DND-41 (cell line): ENCODE measurements around the gene NKAIN4.
A peak's percentile ranks its signal among the peaks of the same experiment; 100 is the strongest.

Source experiments
- ATAC-seq: fragments of 200-7000 bp; cut with Tn5 transposase; 3 replicates; pipeline ENCODE4 v1.9.1; 2021; ENCODE audit warnings: low read depth; ENCODE audit not compliant: insufficient read depth
- DNase-seq: peaks from one replicate; pipeline ENCODE4 v3.0.0-alpha.2; 2020
- H2AFZ ChIP-seq: 2 replicates; pipeline ENCODE4 v1.6.0; 2012; ENCODE audit warnings: low read depth, low read length
- H3K27ac ChIP-seq: 2 replicates; pipeline ENCODE4 v1.5.1; 2012; ENCODE audit warnings: low read length, inconsistent platforms
- H3K27me3 ChIP-seq: fragments of 200-600 bp; sonication (generic); 2 replicates; pipeline ENCODE4 v1.6.0; 2012; ENCODE audit warnings: low read length, mild to moderate bottlenecking, inconsistent platforms; ENCODE audit not compliant: insufficient read depth, poor library complexity
- H3K36me3 ChIP-seq: 2 replicates; pipeline ENCODE4 v1.5.1; 2012; ENCODE audit warnings: low read length, inconsistent platforms; ENCODE audit not compliant: insufficient read depth
- H3K4me1 ChIP-seq: 2 replicates; pipeline ENCODE4 v1.5.1; 2012; ENCODE audit warnings: mild to moderate bottlenecking, low read length; ENCODE audit not compliant: insufficient read depth
- H3K4me2 ChIP-seq: 2 replicates; pipeline ENCODE4 v1.6.0; 2012; ENCODE audit warnings: mild to moderate bottlenecking, moderate library complexity, low read length, inconsistent platforms; ENCODE audit not compliant: insufficient read depth
- H3K4me3 ChIP-seq, 2 experiments: fragments of 200-600 bp in 1 of 2; shearing (Covaris generic) in 1 of 2; 2 replicates each; pipeline ENCODE4 v1.5.1; 2012 to 2016; ENCODE audit warnings: inconsistent platforms in 2 of 2, low read length in 2 of 2, mild to moderate bottlenecking in 2 of 2, low read depth in 1 of 2, moderate library complexity in 1 of 2
- H3K79me2 ChIP-seq: 2 replicates; pipeline ENCODE4 v1.6.0; 2012; ENCODE audit warnings: low read length, inconsistent platforms; ENCODE audit not compliant: insufficient read depth
- H3K9ac ChIP-seq: 2 replicates; pipeline ENCODE4 v1.6.0; 2012; ENCODE audit warnings: low read depth, mild to moderate bottlenecking, inconsistent platforms, low read length, moderate library complexity
- H3K9me3 ChIP-seq: 2 replicates; pipeline ENCODE4 v1.5.1; 2012; ENCODE audit warnings: low read length, moderate library complexity, mild to moderate bottlenecking, inconsistent platforms; ENCODE audit not compliant: insufficient read depth, severe bottlenecking
- H4K20me1 ChIP-seq: 2 replicates; pipeline ENCODE4 v1.6.0; 2012; ENCODE audit warnings: low read length; ENCODE audit not compliant: insufficient read depth
- EZH2 ChIP-seq: IDR thresholded peaks from 3 replicates; pipeline ENCODE4 v1.6.1; 2012; ENCODE audit warnings: borderline replicate concordance, low read depth, mild to moderate bottlenecking, moderate library complexity, low read length, inconsistent platforms; ENCODE audit not compliant: severe bottlenecking
- TF ChIP-seq, protein P1 (sequence below): IDR thresholded peaks from 2 replicates; pipeline ENCODE4 v1.5.1; 2012; ENCODE audit warnings: borderline replicate concordance, low read length, moderate library complexity, mild to moderate bottlenecking; ENCODE audit not compliant: poor library complexity, severe bottlenecking; ENCODE audit errors: extremely low read depth

The NKAIN4 gene

DNA sequence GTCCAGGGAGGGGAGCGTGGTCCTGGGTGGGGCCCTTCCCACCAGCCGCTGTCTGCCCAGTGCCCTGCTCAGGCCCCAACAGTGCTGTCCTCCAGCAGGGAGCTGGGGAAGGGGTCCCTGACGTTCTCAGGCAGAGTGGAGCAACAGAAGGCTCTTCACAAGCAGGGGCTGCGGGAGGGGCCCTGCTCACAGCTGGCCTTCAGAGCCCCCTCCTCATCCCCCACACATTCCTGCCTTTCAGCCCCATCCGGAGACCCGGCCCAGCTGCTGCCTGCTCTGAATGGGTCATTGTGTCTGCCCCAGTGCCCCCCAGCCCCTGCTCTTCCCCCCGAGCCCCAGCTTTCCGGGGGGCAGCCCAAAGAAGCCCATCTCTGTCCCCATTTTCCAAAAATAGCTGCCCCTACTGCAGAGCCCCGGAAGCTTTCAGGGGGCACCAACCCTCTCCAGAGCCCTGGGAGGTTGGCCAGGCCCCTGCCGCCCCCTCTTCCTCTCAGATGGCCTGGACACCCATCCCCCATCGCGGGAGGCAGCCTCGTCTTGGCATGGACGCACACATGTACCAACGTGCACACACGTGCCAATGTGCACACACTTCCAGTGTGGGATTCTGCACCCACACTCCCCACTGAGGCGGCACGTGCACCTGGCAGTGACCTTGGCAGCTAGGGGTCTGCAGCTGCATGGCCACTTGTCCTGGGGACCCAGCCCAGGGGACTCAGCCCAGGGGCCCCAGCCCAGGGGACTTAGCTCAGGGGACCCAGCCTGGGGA, 42.5 kb upstream of the NKAIN4 start:
- Histone ChIP-seq H3K4me2 (no peak overlapping the region), H3K36me3 (no peaks in the 10 kb centered on the region), H3K9me3 (peaks cover 3% of the 10 kb centered on the region), H3K4me3 (no peak overlapping the region), H2AFZ (no peak overlapping the region), H4K20me1 (peaks cover 29% of the 10 kb centered on the region), H3K4me1 (no peaks in the 10 kb centered on the region), H3K27me3 (peaks cover 10% of the 10 kb centered on the region), H3K9ac (no peak overlapping the region), H3K27ac (no peak overlapping the region), H3K79me2 (no peaks in the 10 kb centered on the region)
- ATAC-seq, result no peak
- TF ChIP-seq, protein P1, sequence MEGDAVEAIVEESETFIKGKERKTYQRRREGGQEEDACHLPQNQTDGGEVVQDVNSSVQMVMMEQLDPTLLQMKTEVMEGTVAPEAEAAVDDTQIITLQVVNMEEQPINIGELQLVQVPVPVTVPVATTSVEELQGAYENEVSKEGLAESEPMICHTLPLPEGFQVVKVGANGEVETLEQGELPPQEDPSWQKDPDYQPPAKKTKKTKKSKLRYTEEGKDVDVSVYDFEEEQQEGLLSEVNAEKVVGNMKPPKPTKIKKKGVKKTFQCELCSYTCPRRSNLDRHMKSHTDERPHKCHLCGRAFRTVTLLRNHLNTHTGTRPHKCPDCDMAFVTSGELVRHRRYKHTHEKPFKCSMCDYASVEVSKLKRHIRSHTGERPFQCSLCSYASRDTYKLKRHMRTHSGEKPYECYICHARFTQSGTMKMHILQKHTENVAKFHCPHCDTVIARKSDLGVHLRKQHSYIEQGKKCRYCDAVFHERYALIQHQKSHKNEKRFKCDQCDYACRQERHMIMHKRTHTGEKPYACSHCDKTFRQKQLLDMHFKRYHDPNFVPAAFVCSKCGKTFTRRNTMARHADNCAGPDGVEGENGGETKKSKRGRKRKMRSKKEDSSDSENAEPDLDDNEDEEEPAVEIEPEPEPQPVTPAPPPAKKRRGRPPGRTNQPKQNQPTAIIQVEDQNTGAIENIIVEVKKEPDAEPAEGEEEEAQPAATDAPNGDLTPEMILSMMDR, result no peak
- no peak for DNase-seq

DNA sequence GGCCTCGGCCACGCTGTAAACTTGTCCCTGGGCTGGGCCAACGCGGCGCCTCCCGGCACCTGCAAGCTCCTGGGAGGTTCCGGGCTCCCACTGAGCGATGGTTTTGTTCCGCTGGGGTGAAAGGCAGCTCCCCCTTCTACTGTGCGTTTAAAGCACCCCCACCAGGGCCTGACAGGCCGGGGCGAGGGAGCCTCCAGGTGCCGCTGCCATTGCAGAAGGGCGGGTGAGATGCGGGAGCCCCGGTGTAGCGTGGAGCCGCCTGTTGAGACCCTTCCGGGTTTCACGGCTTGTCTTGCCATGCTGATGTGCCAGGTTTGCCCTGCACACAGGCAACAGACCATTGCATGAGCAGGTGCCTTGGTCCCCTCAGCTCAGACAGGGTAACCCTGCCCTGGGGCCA, 41.6 kb upstream of the NKAIN4 start:
- H3K4me3 ChIP-seq, result no peak overlapping the region
- no peak overlapping the region for H3K4me2 ChIP-seq
- DNase-seq (no peak), ATAC-seq (no peak)
- H2AFZ ChIP-seq, result no peak overlapping the region
- no peak overlapping the region for H3K9ac ChIP-seq
- no peak overlapping the region for H3K27ac ChIP-seq
- no peaks in the 10 kb centered on the region for H3K79me2 ChIP-seq
- TF ChIP-seq, protein P1, result no peak
- H3K4me1 ChIP-seq, result no peaks in the 10 kb centered on the region
- H4K20me1 ChIP-seq, result peaks cover 33% of the 10 kb centered on the region
- H3K27me3 ChIP-seq, result peaks cover 10% of the 10 kb centered on the region
- H3K36me3 ChIP-seq, result no peaks in the 10 kb centered on the region
- H3K9me3 ChIP-seq, result no peaks in the 10 kb centered on the region

DNA sequence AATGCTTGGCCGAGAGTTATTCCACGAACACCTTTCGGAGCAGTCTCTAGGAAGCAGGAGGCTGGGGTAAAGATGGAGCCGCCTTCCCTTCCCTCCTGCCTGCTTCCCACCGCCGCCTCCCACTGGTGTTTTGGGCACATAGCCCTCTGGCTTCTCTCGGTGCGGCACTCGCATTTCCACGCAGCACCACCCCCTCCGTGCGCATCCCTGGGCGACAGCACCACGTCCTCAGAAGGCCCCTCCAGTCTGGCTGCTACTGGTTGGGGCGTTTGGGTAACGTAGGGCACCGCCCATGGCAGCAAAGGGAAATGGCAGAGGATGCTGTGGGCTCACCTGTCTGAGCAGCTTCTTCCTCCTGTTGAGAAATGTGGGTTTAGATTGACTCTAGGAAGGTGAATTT, 41.2 kb upstream of the NKAIN4 start:
- H3K9me3 ChIP-seq, result no peaks in the 10 kb centered on the region
- peaks cover 10% of the 10 kb centered on the region for H3K27me3 ChIP-seq
- TF ChIP-seq, protein P1, result peak; percentile 35
- TF ChIP-seq EZH2, result no peak
- peaks cover 37% of the 10 kb centered on the region for H4K20me1 ChIP-seq
- H3K4me3 ChIP-seq, result no peak overlapping the region
- H3K4me1 ChIP-seq, result no peaks in the 10 kb centered on the region
- no peak for DNase-seq
- H2AFZ ChIP-seq, result no peak overlapping the region
- no peak overlapping the region for H3K9ac ChIP-seq
- no peak overlapping the region for H3K4me2 ChIP-seq
- H3K79me2 ChIP-seq, result no peaks in the 10 kb centered on the region
- H3K36me3 ChIP-seq, result no peaks in the 10 kb centered on the region; the same call in 1 of the 2 replicates
- ATAC-seq, result no peak
- H3K27ac ChIP-seq, result no peak overlapping the region
